Measurements from ENCODE around the gene GALM.
"Not testable (repeated sequence)": the region's sequence is repeated elsewhere in the genome, so short reads cannot be mapped to it uniquely, and the experiment has no call there.

The GALM gene

DNA sequence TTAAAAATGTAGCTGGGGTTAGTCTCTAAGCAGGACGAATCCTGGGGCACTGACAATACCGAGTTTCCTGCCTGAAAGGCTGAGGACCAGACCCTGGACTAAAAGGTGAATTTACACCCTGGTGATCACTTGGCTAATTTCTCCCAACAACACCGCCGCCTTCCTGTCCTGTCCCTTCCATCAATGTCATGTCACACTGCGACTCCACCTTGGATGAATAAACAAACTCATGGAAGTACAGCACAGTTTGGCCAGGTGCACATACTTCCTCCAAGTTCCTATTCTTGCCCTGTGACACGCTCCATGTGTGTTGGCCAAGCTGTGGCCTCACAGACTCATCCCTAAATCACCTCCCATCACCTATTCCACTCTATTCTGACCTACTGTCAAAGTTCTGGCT is 15.9 kb upstream of the GALM start:
- FAIRE-seq, result no peak

DNA sequence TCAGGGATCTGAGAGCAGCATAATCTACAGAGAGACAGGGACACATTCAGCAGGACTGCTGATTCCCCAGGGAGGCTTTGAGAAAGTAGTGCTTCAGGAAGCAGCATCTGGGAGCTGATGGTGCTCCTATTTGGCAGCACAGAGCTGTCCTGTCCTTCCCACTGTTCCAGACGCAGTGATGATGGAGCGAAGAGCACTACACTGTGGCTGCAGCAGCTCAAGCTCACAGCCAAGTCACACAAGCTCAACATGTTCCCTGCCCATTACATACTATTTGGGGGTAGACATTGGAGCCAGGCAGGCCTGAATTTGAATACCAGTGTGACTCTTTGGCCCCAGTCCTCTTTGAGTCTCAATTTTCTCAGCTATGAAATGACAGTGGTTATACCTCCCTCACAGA is 15.2 kb upstream of the GALM start:
- no peak for FAIRE-seq

DNA sequence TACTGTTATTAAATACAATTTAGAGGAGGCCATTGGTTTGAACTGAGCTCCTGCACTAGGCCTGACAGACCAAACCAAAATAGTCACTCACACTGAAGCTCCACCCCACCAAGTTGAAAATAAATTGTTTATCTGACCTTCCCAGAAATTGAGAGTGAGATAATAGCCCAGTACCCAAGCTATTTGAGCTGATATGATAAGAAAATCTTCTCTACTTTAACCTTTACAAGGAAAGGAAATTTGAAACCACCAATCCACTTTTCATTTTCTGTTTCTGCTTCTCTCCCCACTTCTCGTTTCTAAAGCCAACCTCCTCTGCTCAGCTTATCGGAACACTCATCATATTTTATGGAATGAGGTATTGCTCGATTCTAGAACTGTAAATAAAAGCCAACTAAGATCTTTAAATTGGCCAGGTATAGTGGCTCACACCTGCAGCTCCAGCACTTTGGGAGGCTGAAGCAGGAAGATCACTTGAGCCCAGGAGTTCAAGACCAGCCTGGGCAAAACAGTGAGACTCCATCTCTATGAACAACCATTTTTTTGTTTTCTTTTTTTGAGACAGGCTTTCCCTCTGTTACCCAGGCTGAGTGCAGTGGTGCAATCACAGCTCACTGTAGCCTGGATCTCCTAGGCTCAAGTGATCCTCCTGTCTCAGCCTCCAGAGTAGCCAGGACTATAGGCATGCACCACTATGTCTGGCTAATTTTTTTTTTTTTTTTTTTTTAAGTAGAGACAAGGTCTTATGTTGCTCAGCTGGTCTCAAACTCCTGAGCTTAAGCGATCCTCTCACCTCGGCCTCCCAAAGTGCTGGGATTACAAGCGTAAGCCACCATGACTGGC is 13.3 kb upstream of the GALM start:
- FAIRE-seq, result no peak

DNA sequence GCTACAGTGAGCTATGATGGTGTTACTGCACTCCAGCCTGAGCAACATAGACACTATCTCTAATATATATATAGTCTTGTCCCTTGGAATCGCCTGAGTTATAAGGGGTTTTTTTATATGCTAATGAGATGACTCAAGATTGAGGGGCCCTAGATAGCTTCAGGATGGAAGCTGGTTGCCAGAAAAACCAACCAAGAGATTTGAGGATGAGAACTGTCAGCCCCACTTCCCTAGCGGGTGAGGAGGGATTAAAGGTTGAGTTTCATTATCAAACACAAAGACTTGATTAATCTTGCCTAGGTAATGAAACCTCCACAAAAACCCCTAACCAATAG is 12.6 kb upstream of the GALM start:
- no peak for FAIRE-seq

DNA sequence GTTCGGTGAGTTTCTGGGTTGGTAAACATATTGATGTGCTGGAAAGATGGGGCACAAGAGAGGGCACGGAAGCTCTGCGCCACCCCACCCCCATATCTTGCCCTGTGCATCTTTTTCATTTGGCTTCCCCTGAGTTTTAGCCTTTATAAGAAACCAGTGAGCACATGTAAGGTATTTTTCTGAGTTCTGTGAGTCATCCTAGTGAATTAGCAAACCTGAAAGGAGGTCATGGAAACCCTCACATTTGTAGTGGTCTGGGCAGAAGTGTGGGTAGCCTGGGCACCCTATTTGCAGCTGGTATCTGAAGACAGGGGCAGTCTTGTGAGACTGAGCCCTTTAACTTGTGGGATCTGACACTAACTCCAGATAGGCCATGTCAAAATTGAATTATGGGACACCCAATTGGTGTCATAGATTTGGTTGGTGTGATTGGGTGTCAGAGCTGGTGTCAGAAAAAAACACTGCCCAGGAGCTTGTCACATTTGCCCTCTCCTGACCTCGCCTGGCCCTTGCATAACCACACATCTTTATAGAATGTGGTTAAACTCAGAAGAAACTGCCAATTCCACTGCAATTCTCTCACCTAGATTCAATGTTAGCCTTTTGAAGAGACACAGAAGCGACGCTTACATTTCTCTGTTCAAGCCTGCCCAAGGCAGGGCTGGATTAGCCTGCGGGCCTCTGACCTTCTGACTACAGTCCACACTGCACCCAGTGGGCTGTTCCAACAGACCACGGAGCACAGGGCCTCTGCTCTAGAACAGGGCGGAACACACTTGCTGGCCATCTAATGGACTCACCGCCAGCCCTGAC is 12.0 kb upstream of the GALM start:
- no peak for FAIRE-seq

DNA sequence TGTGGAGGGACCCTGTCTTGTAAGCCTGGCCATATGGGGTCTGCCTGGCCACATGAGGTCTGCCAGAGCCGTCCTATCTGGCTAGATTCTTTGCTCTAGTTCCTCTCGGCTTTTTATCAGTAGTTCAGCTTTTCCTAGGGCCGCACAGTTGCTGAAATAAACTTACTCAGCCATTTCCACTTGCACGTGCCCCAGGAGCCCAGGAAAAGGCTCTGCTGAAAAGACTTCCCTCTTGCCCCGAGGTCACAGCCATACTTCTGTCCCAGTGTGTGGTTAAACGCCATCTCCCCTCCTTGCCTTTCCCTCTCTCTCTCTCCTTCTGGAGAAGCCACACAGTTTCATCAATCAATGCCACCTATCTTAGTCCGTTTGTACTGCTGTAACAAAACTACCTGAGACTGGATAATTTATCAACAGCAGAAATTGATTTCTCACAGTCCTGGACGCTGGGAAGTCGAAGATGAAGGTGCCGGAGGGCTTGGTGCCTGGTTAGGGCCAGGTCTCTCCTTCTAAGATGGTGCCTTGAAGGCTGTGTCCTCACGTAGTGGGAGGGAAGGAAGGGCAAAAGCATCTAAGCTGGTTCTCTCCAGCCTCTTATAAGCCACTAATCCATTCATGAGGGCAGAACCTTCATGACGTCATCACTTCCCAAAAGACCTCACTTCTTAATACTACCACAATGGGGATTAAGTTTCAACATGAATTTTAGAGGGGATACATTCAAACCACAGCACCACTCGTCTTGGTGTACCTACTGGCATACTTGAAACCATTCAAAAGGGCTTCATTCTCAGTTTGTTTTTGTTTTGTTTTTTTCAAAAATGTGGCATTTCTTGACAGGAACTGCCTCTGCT is 11.2 kb upstream of the GALM start:
- no peak for FAIRE-seq

DNA sequence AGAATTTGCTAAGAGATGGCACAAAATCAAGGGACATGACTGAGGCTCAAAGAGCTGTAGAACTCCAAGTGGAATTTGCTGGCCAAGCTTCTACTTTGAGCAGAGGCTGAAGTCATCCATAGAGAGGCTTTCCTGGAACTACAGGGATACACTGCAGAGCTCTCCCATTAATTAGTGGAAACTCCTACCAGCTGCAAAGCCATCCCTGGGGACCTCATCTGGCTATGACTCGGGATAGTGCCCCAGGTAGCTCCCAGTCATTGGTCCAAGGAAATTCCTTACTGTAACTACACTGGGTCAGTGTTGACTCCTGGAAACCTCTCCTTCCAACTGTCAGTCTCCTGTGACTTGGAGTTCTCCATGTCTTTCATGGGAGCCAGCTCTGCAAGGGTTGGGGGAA is 10.5 kb upstream of the GALM start:
- no peak for FAIRE-seq

DNA sequence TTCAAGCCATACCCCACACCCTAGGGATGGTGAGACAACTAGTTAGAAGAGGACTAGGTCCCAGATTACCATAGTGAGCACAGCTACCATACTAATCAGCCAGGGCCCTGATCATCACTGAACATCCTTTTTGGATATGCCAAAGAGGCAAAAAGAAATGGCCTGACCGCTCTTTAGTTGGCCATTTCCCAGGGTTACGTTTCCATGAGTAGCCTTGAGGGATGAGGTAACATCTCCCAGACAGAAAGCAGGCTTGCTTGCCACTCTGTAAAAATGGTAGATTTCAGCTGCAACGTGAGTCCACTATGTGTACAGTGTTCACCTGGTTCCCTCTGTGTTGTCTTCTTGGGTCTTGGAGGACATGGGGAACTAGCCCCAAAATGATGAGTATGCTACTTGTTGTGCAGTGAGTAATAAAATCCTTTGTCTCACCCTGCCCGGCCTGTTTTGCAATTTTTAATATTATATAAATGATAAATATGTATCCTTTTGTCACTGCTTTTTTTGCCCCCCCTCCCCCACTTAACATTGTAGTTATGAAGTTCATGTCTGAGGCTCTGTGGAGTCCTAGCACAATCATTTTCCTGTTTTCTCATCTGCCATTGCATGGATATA is 8.9 kb upstream of the GALM start:
- no peak for FAIRE-seq

DNA sequence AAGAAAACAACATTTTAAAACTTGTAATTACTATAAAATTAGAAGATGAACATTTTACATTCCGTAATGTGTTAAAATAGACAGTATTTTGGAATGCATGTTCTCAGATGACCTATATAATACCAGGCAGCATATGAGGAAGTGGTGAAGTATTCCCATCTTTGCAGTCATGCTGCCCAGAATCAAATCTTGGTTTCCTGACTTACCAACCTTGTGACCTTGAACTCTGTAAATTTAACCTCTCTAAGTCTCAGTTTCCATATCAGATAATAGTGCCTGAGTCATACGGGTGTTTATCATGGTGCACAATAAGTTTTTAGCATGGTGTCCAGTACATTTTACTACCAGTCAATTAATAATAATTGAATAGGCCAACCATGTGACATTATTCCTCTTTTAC is 7.3 kb upstream of the GALM start:
- FAIRE-seq, result no peak

DNA sequence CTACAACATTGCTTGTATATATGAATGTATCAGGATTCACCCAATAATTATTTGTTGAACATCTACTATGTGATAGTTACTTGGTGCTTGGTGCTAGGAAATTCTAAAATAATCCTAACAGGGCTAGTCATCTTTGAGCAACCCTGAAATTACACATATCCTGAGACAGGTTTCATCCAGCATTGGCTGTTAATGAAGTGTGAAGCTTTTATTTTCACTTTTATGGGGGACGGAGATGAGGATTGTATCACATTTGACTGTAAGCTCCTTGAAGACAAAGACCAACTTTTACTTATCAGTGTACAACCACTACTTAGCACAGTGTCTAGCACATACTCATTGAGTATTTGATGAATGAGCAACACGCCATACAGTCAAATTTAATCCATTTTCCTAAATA is 6.8 kb upstream of the GALM start:
- no peak for FAIRE-seq

DNA sequence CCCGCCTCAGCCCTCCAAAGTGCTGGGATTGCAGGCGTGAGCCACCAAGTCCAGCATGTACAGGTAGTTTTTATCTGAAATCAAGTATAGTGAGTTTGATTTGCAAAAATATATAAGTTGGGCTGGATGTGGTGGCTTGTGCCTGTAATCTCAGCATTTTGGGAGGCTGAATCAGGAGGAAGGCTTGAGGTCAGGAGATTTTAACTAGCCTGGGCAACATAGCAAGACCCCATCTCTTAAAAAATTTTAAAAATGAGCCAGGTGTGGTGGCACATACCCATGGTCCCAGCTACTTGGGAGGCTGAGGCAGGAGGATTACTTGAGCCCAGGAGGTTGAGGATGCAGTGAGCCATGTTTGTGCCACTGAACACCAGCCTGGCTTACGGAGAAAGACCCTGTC is 5.6 kb upstream of the GALM start:
- no peak for FAIRE-seq

DNA sequence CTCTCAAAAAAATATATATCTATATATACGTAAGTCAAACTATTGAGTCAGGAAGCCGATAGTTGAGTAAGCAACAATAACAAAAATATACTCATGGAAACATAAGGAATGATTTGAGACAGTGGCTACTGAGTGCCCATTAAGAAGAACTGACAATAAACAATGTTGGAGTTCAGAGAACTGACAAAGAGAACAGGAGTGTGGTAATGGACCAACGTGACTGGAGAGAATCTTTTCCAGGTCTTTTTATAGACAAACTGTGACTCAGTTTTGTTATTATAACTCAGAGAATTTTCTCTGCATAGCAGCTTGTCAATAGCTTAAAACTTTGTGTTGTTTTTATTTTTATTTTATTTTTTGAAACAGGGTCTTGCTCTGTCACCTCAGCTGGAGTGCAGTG is 4.6 kb upstream of the GALM start:
- no peak for FAIRE-seq

DNA sequence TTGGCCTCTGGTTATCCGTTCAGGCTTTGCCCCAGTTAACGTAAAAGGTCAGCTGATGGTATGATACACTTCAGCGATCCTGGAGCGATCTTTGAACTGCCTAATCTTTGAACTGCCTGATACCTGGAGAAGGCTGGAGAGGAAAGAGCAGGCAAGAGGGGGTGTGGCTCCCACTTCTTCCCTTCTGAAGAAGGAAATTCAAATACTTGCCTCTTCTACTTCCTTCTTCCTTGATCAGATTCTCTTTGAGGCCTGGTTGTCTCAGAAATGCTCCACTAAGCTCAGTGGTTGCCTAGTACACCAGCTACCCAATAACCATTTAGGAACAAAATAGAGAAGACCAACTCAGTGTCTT is 619 bp downstream of the GALM start:
- FAIRE-seq, result no peak

DNA sequence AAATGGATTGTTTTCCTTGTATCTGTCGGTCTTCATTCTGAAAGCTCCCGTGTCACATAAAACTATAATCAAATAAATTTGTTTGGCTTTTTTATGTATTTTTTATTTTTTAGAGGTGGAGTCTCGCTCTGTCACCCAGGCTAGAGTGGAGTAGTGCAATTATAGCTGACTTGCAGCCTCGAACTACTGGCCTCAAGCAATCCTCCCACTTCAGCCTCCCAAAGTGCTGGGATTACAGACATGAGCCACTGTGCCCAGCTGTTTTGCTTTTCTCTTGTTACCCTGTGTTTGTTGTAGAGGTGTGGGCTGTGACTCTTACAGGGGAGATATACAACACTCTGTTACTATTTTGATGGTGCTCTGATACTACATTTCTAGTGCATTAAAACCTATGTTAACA is 2.2 kb downstream of the GALM start:
- FAIRE-seq, result no peak

DNA sequence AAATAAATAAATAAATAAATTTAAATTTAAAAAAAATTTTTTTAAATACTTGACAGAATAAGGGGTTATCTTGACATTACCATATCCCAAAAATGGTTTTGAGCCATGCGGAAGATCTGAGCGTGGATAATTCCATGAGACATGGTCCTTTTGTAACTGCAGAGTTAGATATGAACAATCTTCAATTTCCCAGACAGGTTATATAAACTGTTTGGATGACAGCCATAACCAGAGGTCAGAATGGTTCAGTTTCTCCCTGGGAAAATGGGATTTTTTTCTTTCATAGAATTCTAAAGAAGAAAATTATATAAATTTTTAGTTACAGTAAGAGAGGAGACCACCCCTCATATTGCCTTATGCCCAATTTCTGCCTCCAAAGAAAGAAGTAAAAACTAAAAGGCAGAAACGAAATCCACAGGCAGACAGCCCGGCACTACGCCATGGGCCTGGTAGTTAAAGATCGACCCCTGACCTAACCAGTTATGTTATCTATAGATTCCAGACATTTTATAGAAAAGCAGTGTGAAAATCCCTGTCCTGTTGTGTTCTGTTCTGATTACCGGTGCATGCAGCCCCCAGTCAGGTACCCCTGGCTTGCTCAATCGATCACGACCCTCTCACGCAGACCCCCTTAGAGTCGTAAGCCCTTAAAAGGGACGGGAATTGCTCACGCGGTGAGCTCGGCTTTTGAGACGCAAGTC is 3.0 kb downstream of the GALM start:
- FAIRE-seq, result no peak

DNA sequence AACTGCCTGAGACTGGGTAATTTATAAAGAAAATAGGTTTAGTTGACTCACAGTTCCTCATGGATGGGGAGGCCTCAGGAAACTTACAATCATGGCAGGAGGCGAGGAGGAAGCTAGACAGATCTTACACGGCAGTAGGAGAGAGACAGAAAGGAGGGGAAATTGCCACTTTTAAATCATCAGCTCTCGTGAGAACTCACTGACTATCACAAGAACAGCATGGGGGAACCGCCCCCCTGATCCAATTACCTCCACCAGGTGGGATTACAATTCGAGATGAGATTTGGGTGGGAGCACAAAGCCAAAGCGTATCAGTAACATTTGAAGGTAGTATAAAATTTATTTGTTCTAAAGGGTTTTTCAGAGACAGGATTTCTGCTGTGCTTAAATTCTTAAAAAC is 5.4 kb downstream of the GALM start:
- FAIRE-seq, result no peak

DNA sequence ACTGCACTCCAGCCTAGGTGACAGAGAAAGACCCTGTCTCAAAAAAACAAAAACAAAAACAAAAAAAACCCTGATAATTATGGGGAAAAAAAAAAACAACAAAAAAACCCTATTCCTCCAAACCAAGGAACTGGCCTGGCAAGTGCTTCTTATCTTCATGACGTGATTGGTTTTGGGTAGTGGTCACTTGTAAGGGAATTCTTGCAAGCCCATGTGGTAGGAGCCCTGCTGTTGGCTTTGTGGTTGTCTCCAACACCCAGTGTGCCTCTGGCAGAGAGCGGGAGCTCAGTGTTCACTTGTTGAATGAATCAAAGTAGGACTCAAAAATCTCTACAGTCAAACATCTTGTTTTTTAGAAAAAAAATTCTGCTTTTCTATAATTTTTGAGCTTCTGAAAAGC is 6.0 kb downstream of the GALM start:
- FAIRE-seq, result no peak

DNA sequence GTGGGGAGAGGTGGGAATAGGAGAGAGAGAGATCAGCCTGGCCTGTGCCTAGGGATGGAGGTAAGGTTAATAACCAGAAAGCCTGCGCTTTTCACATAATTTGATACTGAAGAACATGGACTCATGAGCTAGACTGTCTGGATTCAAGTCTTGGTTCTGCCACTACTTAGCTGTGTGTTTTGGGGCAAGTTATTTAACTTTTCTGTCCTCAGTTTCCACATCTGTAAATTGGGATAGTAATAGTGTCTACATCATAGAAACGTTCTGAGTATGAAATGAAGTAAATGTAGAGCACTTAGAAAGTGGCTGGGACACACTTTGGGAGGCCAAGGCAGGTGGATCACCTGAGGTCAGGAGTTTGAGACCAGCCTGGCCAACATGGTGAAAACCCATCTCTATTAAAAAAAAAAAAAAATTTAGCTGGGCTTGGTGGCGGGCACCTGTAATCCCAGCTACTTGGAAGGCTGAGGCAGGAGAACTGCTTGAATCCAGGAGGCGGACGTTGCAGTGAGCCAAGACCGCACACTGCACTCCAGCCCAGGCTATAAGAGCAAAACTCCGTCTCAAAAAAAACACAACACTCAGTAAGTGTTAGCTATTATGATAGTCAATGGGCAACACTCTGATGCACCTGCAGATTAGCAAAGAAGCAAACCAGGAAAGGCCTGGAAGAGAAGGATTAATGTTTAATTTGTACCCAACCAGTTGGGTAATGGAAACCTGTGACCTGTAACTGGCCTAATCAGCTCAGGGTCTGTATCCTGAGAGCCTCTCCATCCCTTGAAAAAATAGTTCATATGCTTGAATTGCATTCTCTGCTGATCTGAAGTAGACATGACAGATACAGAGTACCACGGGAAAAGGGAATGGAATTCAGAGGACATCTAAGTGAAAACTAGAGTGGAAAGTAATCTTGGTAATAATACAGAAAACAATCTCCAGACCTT is 6.8 kb downstream of the GALM start:
- FAIRE-seq, result no peak

DNA sequence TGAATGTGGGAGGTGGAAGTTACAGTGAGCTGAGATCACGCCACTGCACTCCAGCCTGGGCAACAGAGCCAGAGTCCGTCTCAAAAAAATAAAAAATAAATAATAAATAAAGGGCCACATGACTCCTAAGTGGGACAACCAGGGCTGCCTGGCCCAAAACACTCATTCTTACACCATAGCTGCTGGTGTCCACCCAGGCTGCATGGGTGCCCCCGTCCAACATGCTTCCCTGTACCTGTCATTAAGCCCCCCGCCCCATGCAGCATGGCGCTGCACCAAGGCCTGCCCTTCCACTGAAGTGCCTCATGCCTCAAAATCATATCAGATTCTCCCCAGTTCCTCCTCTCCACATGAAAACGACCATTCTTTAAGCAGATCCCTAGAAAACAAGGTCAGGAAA is 10.8 kb downstream of the GALM start:
- no peak for FAIRE-seq

DNA sequence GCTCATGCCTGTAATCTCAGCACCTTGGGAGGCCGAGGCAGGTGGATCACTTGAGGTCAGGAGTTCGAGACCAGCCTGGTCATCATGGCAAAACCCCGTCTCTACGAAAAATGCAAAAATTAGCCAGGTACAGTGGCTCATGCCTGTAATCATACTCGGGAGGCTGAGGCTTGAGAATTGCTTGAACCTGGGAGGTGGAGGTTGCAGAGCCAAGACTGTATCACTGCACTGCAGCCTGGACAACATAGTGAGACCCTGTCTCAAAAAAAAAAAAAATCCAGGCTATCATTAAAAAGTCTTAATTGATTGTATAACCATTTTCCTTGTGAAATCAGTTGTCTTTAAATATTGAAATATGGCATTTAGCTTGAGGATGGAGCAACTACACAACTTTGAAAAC is 15.0 kb downstream of the GALM start:
- not testable (repeated sequence) for FAIRE-seq

DNA sequence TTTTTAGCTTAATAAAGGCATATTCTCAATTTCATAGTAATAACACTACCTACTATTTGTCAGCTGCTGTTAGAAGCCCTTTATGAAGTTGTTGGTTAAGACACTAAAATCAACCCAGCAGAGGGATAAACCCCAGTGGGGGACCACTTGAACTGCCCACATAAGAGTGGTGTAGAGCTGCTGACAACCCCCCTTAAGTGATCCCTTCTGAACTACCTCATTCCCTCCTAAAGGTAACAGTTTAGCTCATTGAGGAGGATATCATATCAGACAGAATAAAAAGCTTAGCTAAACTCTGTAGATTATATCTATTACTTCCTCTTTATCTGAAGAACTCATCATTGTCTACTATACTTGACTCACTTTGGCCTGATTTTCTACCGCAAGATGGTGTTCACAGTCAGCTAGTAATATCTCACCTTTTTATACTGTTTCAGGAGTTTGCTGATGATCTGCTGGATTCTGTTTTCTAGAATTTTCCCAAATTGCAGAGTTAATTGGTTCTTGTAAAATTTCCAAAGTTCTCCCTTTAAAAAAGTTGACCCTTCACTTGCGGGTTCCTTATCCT is 16.2 kb downstream of the GALM start:
- no peak for FAIRE-seq
